GM12892 (cell line): ENCODE measurements around the gene ARHGAP24.

Source experiments
- POLR2A ChIP-seq: IDR thresholded peaks from 2 replicates; pipeline ENCODE4 v1.6.1; 2011; ENCODE audit warnings: low read depth, low read length, control low read depth
- POLR2AphosphoS5 ChIP-seq: IDR thresholded peaks from 2 replicates; pipeline ENCODE4 v1.6.1; 2011; ENCODE audit warnings: low read depth, low read length, control low read depth

DNA sequence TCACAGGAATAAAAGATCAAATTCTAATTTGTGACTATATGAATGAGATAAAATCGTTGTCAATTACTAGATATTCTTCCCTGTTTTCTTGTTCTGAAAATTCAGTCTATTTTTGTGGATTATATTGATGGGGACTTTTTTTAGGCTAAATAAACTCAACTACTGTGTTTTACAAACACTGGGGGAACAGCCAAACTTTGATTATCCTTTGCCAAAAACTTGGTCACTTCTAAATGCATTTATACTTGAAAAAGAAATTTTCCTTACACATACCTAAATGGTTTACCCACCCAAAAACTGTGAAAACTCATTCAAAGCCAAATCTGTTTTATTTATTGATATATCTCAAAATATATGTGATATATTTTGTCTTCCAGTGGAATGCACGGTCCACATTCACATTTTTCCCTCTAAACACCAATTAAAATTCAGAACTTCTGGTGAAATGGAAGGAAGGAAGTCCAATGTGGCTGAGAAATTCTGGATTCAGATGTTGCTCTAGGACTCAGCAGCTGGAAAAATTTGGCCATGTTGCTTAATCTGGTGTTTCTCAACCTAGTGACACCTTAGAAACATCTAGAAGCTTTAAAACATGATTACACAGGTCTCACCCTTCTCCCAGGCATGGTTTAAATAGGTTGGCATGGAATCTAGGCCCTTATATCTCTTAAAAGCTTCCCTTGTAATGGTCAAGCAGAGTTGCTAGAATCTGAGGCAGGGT lies 28.6 kb upstream of the ARHGAP24 start:
- TF ChIP-seq POLR2AphosphoS5 (no peak), POLR2A (no peak)
